Ishikawa (cell line): Measurements from ENCODE around the gene ARSI.

Experiments used
- CEBPB ChIP-seq: IDR thresholded peaks from 2 replicates; pipeline ENCODE4 v1.6.1; 2012
- EGR1 ChIP-seq: IDR thresholded peaks from 2 replicates; pipeline ENCODE4 v1.6.1; 2012
- EP300 ChIP-seq: IDR thresholded peaks from 2 replicates; pipeline ENCODE4 v1.6.1; 2012; ENCODE audit warnings: borderline replicate concordance
- FOXM1 ChIP-seq: IDR thresholded peaks from 2 replicates; pipeline ENCODE4 v1.6.1; 2012; ENCODE audit warnings: low read depth, borderline replicate concordance
- RAD21 ChIP-seq: IDR thresholded peaks from 2 replicates; pipeline ENCODE4 v1.6.1; 2012; ENCODE audit warnings: low read depth
- TAF1 ChIP-seq: IDR thresholded peaks from 2 replicates; pipeline ENCODE4 v1.6.1; 2012; ENCODE audit warnings: low read depth, mild to moderate bottlenecking
- TCF12 ChIP-seq: IDR thresholded peaks from 2 replicates; pipeline ENCODE4 v1.6.1; 2012; ENCODE audit warnings: low read depth
- TEAD4 ChIP-seq: IDR thresholded peaks from 2 replicates; pipeline ENCODE4 v1.6.1; 2012
- YY1 ChIP-seq: IDR thresholded peaks from 2 replicates; pipeline ENCODE4 v1.6.1; 2012; ENCODE audit warnings: low read depth
- TF ChIP-seq, protein P1 (sequence below): IDR thresholded peaks from 2 replicates; pipeline ENCODE4 v1.6.1; 2012
- TF ChIP-seq, protein P2 (sequence below): IDR thresholded peaks from 2 replicates; pipeline ENCODE4 v1.6.1; 2012
- TF ChIP-seq, protein P3 (sequence below): IDR thresholded peaks from 2 replicates; pipeline ENCODE4 v1.6.1; 2012; ENCODE audit warnings: low read depth, mild to moderate bottlenecking

DNA sequence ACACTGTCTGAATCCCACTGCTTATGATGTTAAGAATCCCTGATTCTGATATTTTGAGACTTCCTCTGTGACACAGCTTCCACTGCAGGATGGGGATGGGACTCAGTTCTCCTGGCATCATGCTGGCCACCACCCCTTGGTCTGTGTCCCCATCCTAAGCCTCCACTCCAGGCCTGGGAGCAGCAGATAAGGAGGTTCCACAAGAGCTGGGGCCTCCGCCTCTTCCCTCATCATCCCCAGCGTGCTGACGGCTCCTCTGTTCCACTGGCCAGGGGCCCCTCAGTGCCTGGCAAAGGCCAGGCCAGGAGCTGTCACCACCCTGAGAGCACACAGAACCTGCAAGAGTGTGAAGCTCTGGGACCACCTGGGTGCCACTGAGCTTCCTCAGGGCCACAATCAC, 53.8 kb downstream of the ARSI start:
- TF ChIP-seq, protein P1, sequence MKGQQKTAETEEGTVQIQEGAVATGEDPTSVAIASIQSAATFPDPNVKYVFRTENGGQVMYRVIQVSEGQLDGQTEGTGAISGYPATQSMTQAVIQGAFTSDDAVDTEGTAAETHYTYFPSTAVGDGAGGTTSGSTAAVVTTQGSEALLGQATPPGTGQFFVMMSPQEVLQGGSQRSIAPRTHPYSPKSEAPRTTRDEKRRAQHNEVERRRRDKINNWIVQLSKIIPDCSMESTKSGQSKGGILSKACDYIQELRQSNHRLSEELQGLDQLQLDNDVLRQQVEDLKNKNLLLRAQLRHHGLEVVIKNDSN = no peak
- TF ChIP-seq CEBPB (no peak), EGR1 (no peak), RAD21 (no peak), EP300 (no peak), TCF12 (no peak), TAF1 (no peak), FOXM1 (no peak), YY1 (no peak), TEAD4 (no peak)
- TF ChIP-seq, protein P2, sequence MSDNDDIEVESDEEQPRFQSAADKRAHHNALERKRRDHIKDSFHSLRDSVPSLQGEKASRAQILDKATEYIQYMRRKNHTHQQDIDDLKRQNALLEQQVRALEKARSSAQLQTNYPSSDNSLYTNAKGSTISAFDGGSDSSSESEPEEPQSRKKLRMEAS = no peak
- TF ChIP-seq, protein P3, sequence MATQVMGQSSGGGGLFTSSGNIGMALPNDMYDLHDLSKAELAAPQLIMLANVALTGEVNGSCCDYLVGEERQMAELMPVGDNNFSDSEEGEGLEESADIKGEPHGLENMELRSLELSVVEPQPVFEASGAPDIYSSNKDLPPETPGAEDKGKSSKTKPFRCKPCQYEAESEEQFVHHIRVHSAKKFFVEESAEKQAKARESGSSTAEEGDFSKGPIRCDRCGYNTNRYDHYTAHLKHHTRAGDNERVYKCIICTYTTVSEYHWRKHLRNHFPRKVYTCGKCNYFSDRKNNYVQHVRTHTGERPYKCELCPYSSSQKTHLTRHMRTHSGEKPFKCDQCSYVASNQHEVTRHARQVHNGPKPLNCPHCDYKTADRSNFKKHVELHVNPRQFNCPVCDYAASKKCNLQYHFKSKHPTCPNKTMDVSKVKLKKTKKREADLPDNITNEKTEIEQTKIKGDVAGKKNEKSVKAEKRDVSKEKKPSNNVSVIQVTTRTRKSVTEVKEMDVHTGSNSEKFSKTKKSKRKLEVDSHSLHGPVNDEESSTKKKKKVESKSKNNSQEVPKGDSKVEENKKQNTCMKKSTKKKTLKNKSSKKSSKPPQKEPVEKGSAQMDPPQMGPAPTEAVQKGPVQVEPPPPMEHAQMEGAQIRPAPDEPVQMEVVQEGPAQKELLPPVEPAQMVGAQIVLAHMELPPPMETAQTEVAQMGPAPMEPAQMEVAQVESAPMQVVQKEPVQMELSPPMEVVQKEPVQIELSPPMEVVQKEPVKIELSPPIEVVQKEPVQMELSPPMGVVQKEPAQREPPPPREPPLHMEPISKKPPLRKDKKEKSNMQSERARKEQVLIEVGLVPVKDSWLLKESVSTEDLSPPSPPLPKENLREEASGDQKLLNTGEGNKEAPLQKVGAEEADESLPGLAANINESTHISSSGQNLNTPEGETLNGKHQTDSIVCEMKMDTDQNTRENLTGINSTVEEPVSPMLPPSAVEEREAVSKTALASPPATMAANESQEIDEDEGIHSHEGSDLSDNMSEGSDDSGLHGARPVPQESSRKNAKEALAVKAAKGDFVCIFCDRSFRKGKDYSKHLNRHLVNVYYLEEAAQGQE = no peak
